ENCODE data around the gene RALGAPA2.

The RALGAPA2 gene

DNA sequence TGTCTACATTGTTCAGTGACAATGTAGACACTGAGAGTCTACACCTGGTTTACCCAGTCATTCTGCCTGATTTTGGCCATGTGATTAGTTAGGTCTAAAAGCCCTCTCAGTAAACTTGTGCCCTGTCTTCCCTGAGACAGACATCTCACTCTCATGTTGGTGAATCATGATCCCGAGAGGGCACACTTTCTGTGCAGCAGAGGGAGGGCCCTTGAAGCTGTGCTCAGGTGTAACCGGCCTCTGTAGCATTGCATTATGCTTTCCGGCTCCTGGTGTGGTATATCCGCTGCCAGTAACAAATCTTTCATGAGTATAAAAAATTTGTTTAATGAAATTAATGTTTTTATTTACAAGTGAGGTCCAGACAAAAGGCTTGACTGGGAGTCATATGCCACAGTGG is 85.0 kb downstream of the RALGAPA2 start:
- DNase-seq: no peak

DNA sequence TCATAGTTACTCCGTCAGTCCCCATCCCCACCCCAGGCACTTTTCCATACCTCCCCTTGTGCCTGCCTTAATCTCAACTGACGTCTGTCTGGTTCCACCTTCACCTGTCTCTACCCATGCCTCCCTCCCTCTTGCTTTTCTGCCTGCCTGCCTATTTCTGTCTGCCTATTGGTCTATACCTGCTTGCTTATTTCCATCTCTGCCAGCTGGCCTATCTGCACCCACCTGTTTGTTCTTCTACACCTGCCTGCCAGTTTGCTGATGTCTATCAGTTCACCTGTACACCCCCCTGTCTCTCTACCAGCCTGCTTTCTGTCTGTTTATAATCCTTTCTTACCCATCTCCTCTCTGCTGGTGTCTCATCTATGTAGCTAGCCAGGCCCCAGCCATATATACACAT is 87.5 kb downstream of the RALGAPA2 start:
- DNase-seq: no peak

DNA sequence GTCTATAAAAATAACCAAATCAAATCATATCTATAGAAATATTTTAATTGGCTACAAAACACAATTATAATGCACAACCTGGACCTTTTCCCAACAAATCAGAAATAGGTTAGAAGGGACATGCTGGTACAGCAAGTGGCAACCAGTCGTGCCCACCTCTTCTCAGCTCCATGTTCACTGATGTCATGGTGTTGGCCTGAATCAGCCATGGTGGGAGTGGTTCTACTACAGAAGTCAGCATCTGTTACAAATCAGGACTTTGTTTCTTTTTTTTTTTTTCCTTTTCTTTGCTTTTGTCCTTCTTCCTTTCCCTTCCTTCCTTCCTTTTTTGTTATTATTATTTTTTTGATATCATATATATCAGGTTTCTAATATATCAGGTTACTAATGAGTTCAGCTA is 91.2 kb downstream of the RALGAPA2 start:
- DNase-seq: no peak

DNA sequence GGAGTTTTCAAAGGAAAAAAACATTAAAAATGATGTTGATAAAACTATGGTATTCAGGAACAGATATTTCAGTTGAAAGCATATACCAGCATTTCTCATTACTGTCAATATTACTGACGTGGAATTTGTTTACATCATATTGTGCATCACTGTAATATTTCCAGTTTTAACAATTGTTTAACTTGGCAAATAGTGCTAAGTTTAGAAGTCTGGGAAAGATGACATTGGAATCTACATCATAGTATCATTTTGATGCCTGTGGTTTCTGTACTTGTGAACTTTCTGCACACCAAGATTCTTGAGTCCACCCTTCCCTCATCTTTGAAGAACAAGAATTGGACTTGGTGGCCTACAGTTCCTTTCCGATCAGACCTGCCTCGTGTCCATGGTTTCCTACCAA is 98.1 kb downstream of the RALGAPA2 start:
- no peak for DNase-seq

DNA sequence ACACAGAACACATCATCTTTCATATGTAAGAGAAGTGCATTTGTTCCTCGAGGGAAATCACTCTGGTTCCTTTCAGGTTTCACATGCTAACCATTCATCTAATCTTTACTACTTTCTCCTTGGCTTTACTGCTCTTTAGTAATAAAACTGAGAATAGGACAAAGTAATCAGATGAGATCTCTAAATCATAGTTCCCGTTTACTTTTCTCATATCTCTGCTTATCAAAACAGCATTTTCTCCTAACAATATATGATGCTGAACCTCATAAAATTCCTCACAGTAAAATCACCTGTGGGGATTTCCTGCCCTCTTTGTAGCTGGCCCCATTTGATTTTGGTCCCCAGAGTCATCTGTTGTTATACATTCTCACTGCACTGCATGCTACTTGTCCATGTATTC is 100.2 kb downstream of the RALGAPA2 start:
- no peak for DNase-seq

DNA sequence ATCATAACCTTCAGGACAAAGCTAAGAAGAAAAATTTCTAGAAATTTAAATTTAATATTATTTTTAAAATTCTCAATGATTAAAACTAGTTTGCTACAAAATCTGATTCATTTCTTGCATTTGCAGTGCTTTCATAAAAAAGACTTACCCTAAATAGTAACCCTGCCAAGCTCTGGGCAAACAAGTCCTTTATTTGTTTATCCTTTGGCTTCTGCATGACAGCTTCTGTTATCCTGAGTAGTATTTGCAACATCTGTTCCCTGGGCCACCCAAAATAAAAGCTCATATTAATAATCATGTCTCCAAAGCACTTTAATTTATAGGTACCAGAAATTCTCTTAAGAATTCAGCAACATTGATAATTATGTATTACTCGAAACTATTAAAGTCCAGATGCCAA is 101.3 kb downstream of the RALGAPA2 start:
- DNase-seq: no peak

DNA sequence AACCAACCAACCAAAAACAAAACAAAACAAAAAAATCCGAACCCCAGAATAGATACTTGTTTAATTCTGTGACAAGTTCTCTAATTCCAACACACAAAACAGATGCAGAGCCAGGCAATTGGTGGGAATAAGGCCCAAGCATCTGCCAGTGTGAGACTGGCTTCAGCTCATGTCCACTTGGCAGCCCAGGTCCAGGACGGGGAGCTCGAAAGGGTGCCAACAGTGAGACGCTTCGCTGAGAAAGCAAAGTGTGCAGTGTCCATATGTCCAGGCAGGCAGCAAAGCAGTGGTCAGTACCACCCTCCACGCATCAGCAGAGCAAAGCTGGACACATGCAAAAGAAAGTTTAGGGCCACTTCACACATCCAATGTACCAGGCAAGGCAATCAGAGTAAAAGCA is 102.9 kb downstream of the RALGAPA2 start:
- no peak for DNase-seq

DNA sequence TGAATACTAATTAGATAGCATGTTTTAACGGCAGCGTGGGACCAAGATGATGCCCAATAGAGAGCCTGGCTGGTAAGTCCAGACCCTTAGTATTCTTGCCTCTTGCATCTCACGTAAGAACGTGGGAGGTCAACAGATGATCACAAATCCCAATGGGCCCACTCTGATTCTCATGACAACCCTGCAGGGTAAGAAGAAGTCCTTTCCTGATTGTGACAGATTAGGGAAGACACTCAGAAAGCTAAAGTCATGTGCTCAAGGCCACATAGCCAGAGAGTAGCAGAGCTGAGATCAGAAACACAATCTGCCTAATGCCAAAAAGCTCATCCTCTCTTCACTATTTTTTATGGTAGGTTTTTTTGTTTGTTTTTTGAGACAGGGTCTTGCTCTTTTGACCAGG is 103.8 kb downstream of the RALGAPA2 start:
- no peak for DNase-seq

DNA sequence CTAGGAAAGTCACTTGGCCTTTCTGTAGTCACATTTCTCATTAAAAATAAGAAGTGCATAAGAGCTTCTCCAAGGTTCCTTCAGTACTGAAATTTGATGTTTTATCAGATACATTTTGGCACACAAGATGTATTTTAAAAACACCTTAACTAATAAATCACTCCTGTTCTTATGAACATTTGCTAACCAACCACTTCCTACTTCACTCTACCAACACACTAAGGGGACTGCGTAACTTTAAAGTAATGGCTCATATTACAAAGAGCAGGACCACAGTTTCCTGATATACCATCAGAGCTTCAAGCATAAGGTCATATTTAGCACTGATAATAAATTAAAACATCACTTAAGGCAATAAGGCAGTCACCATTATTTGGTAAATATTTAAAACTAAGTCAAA is 104.4 kb downstream of the RALGAPA2 start:
- no peak for DNase-seq

DNA sequence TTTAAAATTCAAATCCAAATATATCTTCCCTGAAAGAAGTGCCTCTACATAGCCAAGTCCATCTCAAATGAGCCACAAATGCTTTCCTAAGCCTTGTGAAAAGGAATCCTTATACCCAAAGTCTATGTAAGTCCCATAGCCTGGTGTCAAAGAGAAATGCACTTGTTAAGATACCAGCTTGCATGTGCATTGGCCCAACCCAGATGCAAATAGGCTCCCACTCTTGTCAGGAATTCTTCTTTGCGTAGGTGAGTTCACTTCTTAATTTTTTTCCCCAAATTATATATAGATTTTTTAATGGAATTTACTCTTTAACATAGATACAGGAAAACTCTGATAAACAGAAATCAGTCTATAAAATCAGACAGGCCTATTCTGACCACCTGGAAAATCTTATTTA is 105.6 kb downstream of the RALGAPA2 start:
- DNase-seq: no peak

DNA sequence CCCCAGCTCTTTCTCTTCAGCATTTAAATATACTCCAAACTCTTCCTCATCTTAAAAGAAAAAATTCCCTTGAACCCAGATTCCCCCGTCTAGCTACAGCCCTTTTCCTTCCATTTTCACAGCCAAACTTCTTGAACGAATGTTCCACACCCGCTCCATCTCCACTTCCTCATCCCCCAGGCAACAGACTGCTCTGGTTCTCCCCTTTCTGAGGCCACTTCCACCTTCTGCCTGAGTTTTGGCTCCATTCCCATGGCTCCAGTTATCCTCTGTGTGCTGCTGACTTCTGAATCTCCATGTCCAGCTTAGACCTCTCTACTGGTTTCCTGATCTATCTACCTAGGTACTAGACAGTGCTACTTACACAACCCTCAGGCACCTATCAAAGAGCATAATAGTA is 106.4 kb downstream of the RALGAPA2 start:
- DNase-seq: no peak

DNA sequence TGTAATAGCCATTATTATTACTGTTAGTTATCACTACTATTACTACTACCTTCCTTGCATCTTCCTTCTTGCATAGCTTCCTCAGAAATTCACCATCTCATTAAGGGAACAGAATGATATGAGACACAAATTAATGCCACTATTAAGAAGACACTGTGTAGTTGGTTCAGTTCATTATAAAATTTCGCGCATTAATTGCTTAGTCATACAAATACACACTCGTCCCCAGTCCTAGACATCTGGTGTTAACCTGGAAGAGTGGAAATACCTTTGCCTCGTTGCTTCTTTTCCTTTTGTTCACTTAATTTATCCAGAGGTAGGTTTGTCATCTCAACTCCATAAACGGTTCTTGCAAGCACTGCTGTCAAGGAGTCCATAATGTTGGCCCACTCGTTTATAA is 107.5 kb downstream of the RALGAPA2 start:
- no peak for DNase-seq

DNA sequence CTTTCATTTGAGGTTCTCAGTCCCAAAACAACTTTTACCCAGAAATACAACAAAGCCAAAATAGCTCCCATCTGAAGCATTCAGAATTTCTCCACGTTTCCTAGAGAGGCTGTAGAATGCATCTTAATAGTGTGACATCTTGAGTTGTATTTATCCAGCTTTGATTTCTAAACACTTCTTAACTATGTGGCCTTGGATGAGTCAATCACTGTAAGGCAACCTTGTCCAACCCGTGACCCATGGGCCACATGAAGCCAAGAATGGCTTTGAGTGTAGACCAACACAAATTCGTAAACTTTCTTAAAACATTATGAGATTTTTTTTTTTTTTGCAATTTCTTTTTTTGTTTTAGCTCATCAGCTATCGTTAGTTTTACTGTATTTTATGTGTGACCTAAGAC is 108.1 kb downstream of the RALGAPA2 start:
- no peak for DNase-seq

DNA sequence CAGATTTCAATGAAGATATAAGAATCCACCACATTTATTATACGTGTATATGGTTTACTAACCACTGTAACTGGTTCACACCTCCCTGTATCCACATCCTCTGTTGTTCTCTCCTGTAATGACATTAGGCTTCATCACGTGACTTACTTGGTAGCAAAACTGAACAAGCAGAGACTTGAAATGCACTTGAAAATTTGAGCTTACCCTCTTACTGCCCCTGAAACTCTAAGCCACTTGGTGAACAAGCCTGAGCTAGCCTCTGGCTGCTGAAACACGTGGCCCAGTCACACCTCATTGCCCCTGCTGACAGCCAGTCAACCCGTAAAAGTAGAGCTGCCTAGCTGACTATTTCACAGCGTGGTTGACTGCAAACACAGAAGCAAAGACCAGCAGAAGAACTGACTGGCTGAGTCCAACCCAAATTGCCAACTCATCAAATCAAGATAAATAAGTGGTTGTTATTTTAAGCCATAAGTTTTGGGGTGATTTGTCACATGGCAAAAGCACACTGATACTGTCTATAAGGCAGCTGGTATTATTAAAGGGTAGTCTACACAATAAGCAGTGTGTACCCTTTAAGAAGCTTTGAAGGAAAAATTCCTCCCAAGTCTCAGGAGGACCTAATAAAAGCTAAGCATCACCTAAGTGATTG is 109.0 kb downstream of the RALGAPA2 start:
- DNase-seq: no peak

DNA sequence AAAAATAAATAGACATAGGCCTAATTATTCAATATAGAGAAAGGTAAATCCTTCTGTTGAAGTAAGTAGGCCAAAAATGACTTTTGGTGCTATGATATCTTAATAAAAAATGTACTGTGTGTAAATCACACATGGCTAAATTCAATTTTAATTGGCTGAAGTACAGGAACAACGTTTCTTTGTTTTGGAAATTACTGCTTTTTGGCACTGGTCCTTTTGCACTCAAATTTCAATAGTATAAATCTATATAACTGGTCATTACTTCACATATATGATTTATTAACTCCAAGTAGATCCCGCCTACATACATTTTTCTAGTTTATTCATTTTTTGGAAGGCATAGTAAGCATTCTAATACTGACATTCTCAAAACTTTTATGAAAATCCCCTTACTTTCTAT is 114.5 kb downstream of the RALGAPA2 start:
- no peak for DNase-seq

DNA sequence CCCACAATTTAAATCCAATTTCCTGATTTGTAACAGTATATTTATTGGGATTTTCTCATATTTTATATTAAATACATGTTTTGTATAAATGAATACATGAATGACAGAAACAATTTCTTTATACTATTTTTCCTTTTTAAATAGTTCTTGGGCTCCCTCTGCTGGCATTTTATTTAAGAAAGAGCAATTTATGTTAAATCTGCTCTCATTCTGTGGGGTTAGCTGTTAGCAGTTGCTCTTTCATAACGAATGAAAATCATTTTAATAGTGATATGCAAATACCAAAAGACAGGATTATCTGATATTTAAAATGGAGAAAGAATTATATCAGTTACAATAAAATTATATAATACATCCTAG is 118.3 kb downstream of the RALGAPA2 start:
- peak in 1 of 2 donors; percentile 68 for DNase-seq

DNA sequence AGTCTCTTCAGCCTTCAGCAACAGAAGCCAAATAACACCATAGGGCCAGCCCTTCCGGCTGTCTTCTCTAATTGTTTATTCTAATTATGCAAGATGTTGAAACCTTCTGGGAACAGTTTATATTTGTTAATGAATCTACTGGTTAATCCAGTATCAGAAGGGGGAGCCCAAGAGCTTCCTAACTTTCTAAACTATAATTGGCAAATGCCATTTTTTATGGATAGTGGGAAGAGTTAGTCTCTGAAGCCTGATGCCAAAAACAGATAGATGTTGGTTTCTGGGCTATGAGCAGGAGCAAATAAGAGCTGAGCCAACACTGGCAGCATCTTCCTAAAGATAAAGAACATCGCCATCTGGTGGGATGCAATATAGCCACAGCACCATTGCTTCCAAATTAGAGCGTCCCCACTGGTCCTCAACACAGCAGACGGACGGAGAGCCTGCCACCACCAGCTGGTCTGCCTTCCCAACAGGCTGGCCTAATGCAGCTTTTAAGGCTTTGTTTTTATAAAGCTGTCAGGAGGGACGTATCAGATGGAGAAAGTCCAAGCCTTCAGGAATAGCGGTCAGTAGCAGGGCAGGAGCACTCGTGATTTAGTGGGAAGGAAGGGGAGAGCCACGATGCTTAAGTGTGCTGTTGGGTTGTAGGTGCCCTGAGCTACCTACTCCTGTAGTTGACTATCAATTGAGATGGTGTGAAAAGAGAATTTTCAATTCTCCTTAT is 118.8 kb downstream of the RALGAPA2 start:
- peak; percentile 6 to 70 for DNase-seq

DNA sequence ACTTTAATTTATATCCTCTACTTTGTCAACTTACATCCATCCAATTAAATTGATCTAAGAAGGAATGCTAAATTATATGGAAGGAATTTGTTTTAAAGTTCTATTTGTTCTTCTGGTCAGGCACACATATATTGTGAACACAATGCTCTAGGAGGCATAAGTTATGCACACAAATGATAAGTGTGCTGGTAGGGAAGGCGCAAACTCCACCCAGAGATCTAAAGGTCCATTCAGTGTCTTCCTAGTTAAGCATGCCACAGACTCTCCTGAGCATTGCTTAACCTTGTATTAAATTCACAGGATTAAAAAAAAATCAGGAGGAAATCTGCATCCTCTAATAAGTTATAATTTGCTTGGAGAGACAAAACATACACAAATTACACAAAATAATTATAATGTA is 127.3 kb downstream of the RALGAPA2 start:
- DNase-seq: no peak

DNA sequence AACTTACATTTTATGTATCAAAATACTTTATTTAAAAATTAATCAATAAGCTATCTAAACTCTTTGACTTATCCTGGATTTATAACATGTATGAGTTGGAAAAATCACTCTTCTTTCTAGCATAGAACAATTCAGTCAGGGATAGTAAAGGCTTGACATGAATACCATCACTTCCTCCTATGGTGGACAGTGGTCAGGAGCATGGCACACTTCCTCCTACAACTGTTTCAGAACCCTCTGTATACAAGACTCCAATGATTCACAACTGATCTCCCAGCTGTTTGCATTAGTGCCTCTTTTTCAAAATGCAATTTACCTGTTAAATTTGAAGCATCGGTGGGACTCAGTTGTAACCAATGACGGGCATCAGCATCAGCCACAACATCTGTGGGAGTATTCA is 129.7 kb downstream of the RALGAPA2 start:
- no peak for DNase-seq

DNA sequence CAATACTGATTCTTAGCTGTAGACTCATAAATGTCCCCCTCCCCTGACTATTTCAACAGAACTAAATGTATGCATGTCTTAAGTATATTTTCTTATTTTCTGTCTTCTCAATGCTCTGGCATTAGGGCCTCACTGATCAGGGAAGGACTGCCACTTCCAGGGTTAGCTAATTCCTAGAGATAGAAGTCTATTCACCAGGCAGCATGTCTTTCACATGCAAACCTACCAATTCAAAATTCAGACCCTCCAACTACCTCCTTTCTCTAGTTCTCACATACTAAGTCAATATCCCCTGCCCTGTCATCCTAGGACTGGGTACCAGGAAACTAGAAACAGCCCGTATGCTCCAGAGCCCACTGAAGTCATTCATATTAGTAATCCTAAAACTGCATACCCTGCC is 132.3 kb downstream of the RALGAPA2 start:
- DNase-seq: no peak

DNA sequence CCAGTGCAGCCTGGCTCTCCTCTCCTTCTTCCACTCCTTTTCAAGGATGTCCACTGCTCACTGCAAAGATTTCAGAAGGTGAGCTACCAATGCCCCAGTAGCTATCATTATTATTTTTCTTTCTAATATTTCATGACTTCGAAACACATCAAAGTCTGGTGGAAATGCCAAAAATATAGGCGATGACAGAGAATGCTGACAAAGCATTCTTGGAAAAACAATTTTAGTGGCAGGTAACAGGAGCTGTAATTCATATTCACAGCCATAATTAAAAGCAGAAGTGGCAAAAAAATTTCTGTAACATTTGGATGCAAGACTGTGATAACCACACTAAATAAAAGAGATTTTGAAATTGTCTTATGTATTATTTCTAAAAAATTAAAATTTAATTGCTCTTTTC is 133.6 kb downstream of the RALGAPA2 start:
- no peak for DNase-seq

DNA sequence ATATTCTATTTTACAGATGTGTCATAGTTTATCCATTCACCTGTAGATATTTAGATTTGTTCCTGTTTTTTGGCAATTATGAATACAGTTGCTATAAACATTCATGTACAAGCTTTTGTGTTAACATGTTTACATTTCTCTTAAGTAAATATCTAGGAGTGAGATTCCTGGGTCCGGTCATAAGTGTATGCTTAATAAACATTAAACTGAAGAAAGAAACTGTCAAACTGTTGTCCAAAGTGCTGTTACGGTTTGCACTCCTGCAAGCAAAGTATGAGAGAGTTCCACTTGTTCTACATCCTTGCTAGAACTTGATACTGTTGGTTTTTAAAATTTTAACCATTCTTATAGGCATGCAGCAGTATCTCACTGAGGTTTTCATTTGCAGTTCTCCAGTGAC is 138.6 kb downstream of the RALGAPA2 start:
- DNase-seq: no peak

DNA sequence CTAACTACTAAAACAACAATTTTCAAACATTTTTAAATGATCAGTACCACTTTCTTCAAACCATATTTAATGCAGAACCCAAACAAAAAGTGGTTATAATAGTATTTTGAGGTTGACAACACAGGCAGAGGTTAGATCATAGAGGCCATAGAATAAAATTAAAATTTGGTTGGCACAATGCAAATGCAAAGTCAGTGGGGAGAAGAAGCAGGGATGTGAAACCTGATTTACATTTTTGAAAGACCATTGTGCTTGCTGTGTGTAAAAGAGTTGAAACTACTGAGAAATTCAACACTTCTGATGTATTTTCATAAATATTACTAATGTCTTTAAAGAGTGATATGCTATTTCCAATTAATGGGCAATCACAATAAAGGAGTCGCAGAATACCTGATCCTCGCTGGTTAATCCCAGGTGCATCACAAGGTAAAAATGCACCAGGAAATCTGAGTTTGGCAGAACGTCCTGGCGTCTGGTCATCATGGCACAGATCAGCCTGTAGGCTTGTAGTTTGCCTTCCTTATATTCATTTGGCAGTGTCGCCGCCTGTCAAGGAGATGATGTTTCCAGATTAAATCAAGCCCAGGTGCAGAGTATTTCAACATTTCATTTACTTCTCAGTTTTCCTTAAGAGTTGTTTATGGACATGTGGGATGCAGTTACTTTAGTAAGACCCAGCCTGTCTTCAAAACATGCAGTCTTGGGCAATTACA is 141.2 kb downstream of the RALGAPA2 start:
- DNase-seq: no peak

DNA sequence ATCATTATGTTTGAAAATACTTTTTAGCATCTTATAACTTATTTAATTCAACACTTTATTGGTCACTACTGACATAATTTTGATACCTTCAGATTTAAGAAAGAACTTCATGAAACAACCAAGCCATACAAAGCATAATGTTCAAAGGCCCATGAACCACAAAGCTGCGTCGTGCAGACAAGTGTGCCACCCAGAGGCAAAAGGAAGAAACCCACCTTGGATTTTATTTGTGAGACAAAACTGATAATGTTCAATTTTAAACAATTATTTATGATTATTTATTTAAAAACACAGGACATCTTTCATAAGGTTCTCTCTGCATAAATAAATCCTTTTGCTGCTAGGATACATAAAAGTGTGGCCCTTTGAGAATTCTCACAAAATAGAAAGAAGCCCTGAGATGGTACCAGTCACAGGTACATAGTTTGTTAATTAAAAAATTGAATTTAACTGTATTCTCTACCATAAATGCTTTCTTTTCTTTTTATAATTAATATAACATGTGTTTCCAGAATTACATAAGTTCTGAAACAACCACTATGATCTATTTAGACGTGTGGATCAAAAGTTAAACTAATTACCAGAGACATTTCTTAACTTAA is 143.7 kb downstream of the RALGAPA2 start:
- peak in 1 of 2 donors; percentile 65 for DNase-seq
